ENCODE results near the gene SLC25A23. TPM values are rescaled to one million over a fixed set of nuclear protein-coding genes. Genes with fewer than 3 reads are reported as not detected.

SLC25A23 gene
- polyA plus RNA-seq, 2 of the 4 experiments (the other 2 are of a cell fraction): 3.3 to 18.2 TPM

GRCh38 chr19:6465006-6465405, 5.4 kb upstream of the SLC25A23 start (continued):
- TF ChIP-seq CBX8 (IDR thresholded peaks at IDR 0.05) (no peak), POLR2A (IDR thresholded peaks at IDR 0.05; ENCODE audit: low read length) (no peak)

- Histone ChIP-seq H3K9me3 (no peaks in the 10 kb centered on the region), H3K27ac (peak within 1 kb of the TSS; percentile 73 to 82), H3K4me3 (peak within 1 kb of the TSS; percentile 52), H3K4me1 (peaks cover 10% of the 10 kb centered on the region), H3K4me2 (peak within 1 kb of the TSS; percentile 86)
- CTCF ChIA-PET: no interaction called here
- DNase-seq (ENCODE audit: low read depth in 1 of 2, low spot score in 1 of 2) (peak; percentile 21 to 40), ATAC-seq (peak in 1 of 2 experiments; percentile 35; a peak in 4 of 6 replicates), FAIRE-seq (no peak)
- TF ChIP-seq USF2 (IDR thresholded peaks at IDR 0.05) (peak; percentile 81), RAD21 (conservative IDR thresholded peaks at IDR 0.05 in 1 of 2, IDR thresholded peaks at IDR 0.05 in 1 of 2) (no peak), TP53 (CRISPR knock-in tag; IDR thresholded peaks at IDR 0.05) (no peak)
- POLR2A ChIA-PET: no interaction called here
- WGBS (ENCODE audit: missing lambda C conversion rate): 44% methylated on average over 7 of the region's 65 CpGs
Measured at GRCh38 chr19:6464070-6464873, 4.7 kb upstream of the SLC25A23 start, which contains the start of gene CRB3. TSS of gene CRB3 (plus strand) at chr19:6464271. CDS start at chr19:6464702, 431 bp downstream.

GRCh38 chr19:6460099-6460884, 700 bp upstream of the SLC25A23 start:
- ChIA-PET CTCF (interaction anchor here (1.1 kb wide), 1 partner anchor 62 kb away, joined by 4 read pairs; no protein-coding TSS in a partner anchor), POLR2A (no interaction called here)
- FAIRE-seq (no peak), DNase-seq (ENCODE audit: low read depth in 1 of 2, low spot score in 1 of 2) (peak; percentile 79 to 97), ATAC-seq (peak; percentile 79 to 91)
- peaks cover 15% of the 10 kb centered on the region for H3K4me1 ChIP-seq
- peak overlapping the region; percentile 83 for H3K4me3 ChIP-seq
- peak overlapping the region; percentile 87 for H3K4me2 ChIP-seq
- peak overlapping the region; percentile 79 to 91 for H3K27ac ChIP-seq
- TF ChIP-seq KDM5A (IDR thresholded peaks at IDR 0.05) (no peak), HDAC2 (IDR thresholded peaks at IDR 0.05) (no peak), RNF2 (IDR thresholded peaks at IDR 0.05; ENCODE audit: borderline replicate concordance, low read depth) (no peak), ZSCAN20 (CRISPR knock-in tag; IDR thresholded peaks at IDR 0.05) (no peak), CEBPB (IDR thresholded peaks at IDR 0.05) (no peak), NFE2L2 (conservative IDR thresholded peaks at IDR 0.05; ENCODE audit: low read length) (no peak), E2F6 (IDR thresholded peaks at IDR 0.05; ENCODE audit: borderline replicate concordance, low read depth) (0 out of 2 replicates have a peak, but pooled peaks have one; percentile 16), RCOR1 (IDR thresholded peaks at IDR 0.05; ENCODE audit: low read depth, low read length) (no peak), HEYL (CRISPR knock-in tag; IDR thresholded peaks at IDR 0.05) (no peak), ELK1 (IDR thresholded peaks at IDR 0.05; ENCODE audit: low read depth, low read length) (no peak), JUN (IDR thresholded peaks at IDR 0.05) (0 out of 5 replicates have a peak, but pooled peaks of 1 of the 2 experiments have one; percentile 17), EHMT2 (IDR thresholded peaks at IDR 0.05; ENCODE audit: low read depth) (no peak), POLR2AphosphoS2 (conservative IDR thresholded peaks at IDR 0.05; ENCODE audit: low read length) (no peak), HMGXB4 (CRISPR knock-in tag; IDR thresholded peaks at IDR 0.05; ENCODE audit: borderline replicate concordance) (no peak), MAX (IDR thresholded peaks at IDR 0.05) (peak; percentile 63), POLR2A (IDR thresholded peaks at IDR 0.05; ENCODE audit: low read length) (no peak)
- WGBS (ENCODE audit: missing lambda C conversion rate): under 1% methylated on average over 22 of the region's 57 CpGs
- no peaks in the 10 kb centered on the region for H3K9me3 ChIP-seq
